Common myeloid progenitor, CD34-positive (primary cell): ENCODE results near the gene LGALS3BP.

Experiments used
- CTCF ChIA-PET: fragments of 350-600 bp; sonication (Branson Sonifier 250); formaldehyde crosslinking; loops from one replicate; lab custom pipeline; 2021; ENCODE audit warnings: antibody characterized with exemption; lab: Charles Lee
- POLR2A ChIA-PET: fragments of 350-600 bp; sonication (Branson Sonifier 250); formaldehyde crosslinking; loops from one replicate; lab custom pipeline; 2021; ENCODE audit warnings: antibody characterized with exemption; lab: Charles Lee
- DNase-seq, 3 donors: peaks; one replicate each; pipeline versions ENCODE4 v3.0.0 to v3.0.0-alpha.2; 2013
- H3K27ac ChIP-seq, 2 experiments: 1 replicate in 1 of 2; 2 replicates in 1 of 2; pipeline ENCODE4 v1.7.0; 2013; ENCODE audit warnings: inconsistent platforms in 2 of 2, low read length in 2 of 2, mild to moderate bottlenecking in 2 of 2, low read depth in 1 of 2, moderate library complexity in 1 of 2; ENCODE audit not compliant: severe bottlenecking in 2 of 2, insufficient read depth in 1 of 2, poor library complexity in 1 of 2
- H3K27me3 ChIP-seq, 5 experiments: replicated peaks in 2 of 5; 1 replicate in 3 of 5; 2 replicates in 2 of 5; pipeline versions ENCODE4 v1.6.1 to v1.7.0; 2013; ENCODE audit warnings: low read length in 4 of 5, mild to moderate bottlenecking in 2 of 5, moderate library complexity in 2 of 5, inconsistent platforms in 1 of 5; ENCODE audit not compliant: insufficient read depth in 5 of 5, control insufficient read depth in 4 of 5
- H3K36me3 ChIP-seq, 4 experiments: 1 replicate in 2 of 4; 2 replicates in 2 of 4; pipeline versions ENCODE4 v1.6.1 to v1.7.0; 2013; ENCODE audit warnings: low read length in 3 of 4, control low read depth in 1 of 4, mild to moderate bottlenecking in 1 of 4; ENCODE audit not compliant: control insufficient read depth in 4 of 4, insufficient read depth in 4 of 4
- H3K4me1 ChIP-seq, 4 experiments: 1 replicate in 3 of 4; 2 replicates in 1 of 4; pipeline versions ENCODE4 v1.6.1 to v1.7.1; 2013; ENCODE audit warnings: low read length in 3 of 4, mild to moderate bottlenecking in 3 of 4, control low read depth in 1 of 4, inconsistent platforms in 1 of 4, moderate library complexity in 1 of 4; ENCODE audit not compliant: control insufficient read depth in 4 of 4, insufficient read depth in 4 of 4; ENCODE audit errors: control extremely low read depth in 1 of 4
- H3K4me3 ChIP-seq, 7 experiments: 1 replicate in 4 of 7; 2 replicates in 3 of 7; pipeline versions ENCODE4 v1.5.1 to v1.7.0; 2013; ENCODE audit warnings: mild to moderate bottlenecking in 7 of 7, low read length in 6 of 7, moderate library complexity in 6 of 7, inconsistent platforms in 2 of 7, low read depth in 2 of 7, control low read depth in 1 of 7; ENCODE audit not compliant: insufficient read depth in 4 of 7, control insufficient read depth in 1 of 7; ENCODE audit errors: extremely low read depth in 1 of 7
- H3K9me3 ChIP-seq, 5 experiments: 1 replicate in 4 of 5; 2 replicates in 1 of 5; pipeline versions ENCODE4 v1.6.1 to v1.7.1; 2013; ENCODE audit warnings: low read length in 4 of 5, mild to moderate bottlenecking in 2 of 5, inconsistent platforms in 1 of 5, low read depth in 1 of 5, moderate library complexity in 1 of 5; ENCODE audit not compliant: control insufficient read depth in 4 of 5, insufficient read depth in 2 of 5; ENCODE audit errors: control extremely low read depth in 1 of 5
- WGBS: methylation state at CpG from one replicate; pipeline ENCODE4 v1.1.5; 2013; ENCODE audit not compliant: insufficient coverage; 5-methylcytosine and 5-hydroxymethylcytosine counted together

LGALS3BP gene

GRCh38 chr17:79020631-79021301 is 41.0 kb upstream of the LGALS3BP start:
- H3K9me3 ChIP-seq = peaks cover 0 to 2% (median 0%) of the 10 kb centered on the region in 5 experiments
- ChIA-PET POLR2A (interaction anchor here (0.5 to 0.6 kb wide), 2 partner anchors 20 to 233 kb away, joined by 3 to 8 read pairs; no protein-coding TSS in a partner anchor), CTCF (interaction anchor here (0.8 to 3.1 kb wide), 11 partner anchors 8 to 29 kb away, joined by 3 to 22 read pairs (median 3); no protein-coding TSS in a partner anchor)
- 90% methylated on average over 2 of the region's 2 CpGs for WGBS
- H3K36me3 ChIP-seq = no peaks in the 10 kb centered on the region
- DNase-seq = no peak
- no peak overlapping the region for H3K27ac ChIP-seq
- peaks cover 0 to 35% (median 24%) of the 10 kb centered on the region in 5 experiments for H3K27me3 ChIP-seq
- peaks cover 0 to 16% (median 13%) of the 10 kb centered on the region in 4 experiments for H3K4me1 ChIP-seq
- no peak overlapping the region for H3K4me3 ChIP-seq

- Histone ChIP-seq H3K36me3 (no peaks in the 10 kb centered on the region), H3K27me3 (peaks cover 0 to 27% (median 23%) of the 10 kb centered on the region in 5 experiments), H3K27ac (no peak overlapping the region), H3K4me1 (peaks cover 0 to 15% (median 12%) of the 10 kb centered on the region in 4 experiments), H3K9me3 (peaks cover 0 to 6% (median 0%) of the 10 kb centered on the region in 5 experiments), H3K4me3 (no peak overlapping the region)
- DNase-seq = peak; percentile 69 to 78 (median 76)
- 87% methylated on average over 16 of the region's 19 CpGs for WGBS
- ChIA-PET CTCF (interaction anchor here (0.8 to 3.1 kb wide), 9 partner anchors 9 to 28 kb away, joined by 3 to 16 read pairs (median 3); no protein-coding TSS in a partner anchor), POLR2A (interaction anchor here (0.5 to 0.6 kb wide), 2 partner anchors 21 to 234 kb away, joined by 3 to 8 read pairs; no protein-coding TSS in a partner anchor)
Observed at GRCh38 chr17:79019632-79020584, 40.2 kb upstream of the LGALS3BP start.

GRCh38 chr17:79019261-79019631 is 39.5 kb upstream of the LGALS3BP start:
- CTCF ChIA-PET = interaction anchor here (1.0 kb wide), 1 partner anchor 26 kb away, joined by 3 read pairs; no protein-coding TSS in a partner anchor
- peaks cover 0 to 20% (median 18%) of the 10 kb centered on the region in 5 experiments for H3K27me3 ChIP-seq
- peaks cover 0 to 8% (median 7%) of the 10 kb centered on the region in 4 experiments for H3K4me1 ChIP-seq
- H3K36me3 ChIP-seq = no peaks in the 10 kb centered on the region
- no peak overlapping the region for H3K27ac ChIP-seq
- POLR2A ChIA-PET = no interaction called here
- peaks cover 0 to 7% (median 0%) of the 10 kb centered on the region in 5 experiments for H3K9me3 ChIP-seq
- no peak for DNase-seq
- no CpG with 5 or more reads among the region's 2 CpGs for WGBS
- H3K4me3 ChIP-seq = no peak overlapping the region

- Histone ChIP-seq H3K27ac (no peak overlapping the region), H3K4me3 (no peak overlapping the region), H3K4me1 (no peaks in the 10 kb centered on the region), H3K27me3 (peaks cover 0 to 13% (median 11%) of the 10 kb centered on the region in 5 experiments), H3K9me3 (peaks cover 0 to 7% (median 0%) of the 10 kb centered on the region in 5 experiments), H3K36me3 (no peaks in the 10 kb centered on the region)
- ChIA-PET POLR2A (interaction anchor here (0.6 kb wide), 1 partner anchor 440 kb away, joined by 3 read pairs; no protein-coding TSS in a partner anchor), CTCF (interaction anchor here (1.3 kb wide), 2 partner anchors 10 to 42 kb away, joined by 3 to 4 read pairs; no protein-coding TSS in a partner anchor)
- WGBS = 100% methylated on average over 3 of the region's 3 CpGs
- no peak for DNase-seq
Observed at GRCh38 chr17:79018370-79018695, 38.6 kb upstream of the LGALS3BP start.

- WGBS = 94% methylated on average over 6 of the region's 6 CpGs
- Histone ChIP-seq H3K27ac (no peak overlapping the region), H3K4me3 (no peak overlapping the region), H3K27me3 (peaks cover 0 to 10% (median 7%) of the 10 kb centered on the region in 5 experiments), H3K4me1 (no peaks in the 10 kb centered on the region), H3K9me3 (peaks cover 0 to 7% (median 0%) of the 10 kb centered on the region in 5 experiments), H3K36me3 (no peaks in the 10 kb centered on the region)
- DNase-seq = no peak
- CTCF ChIA-PET = interaction anchor here (1.3 kb wide), 2 partner anchors 11 to 42 kb away, joined by 3 to 4 read pairs; no protein-coding TSS in a partner anchor
- POLR2A ChIA-PET = interaction anchor here (0.6 kb wide), 1 partner anchor 441 kb away, joined by 3 read pairs; no protein-coding TSS in a partner anchor
Observed at GRCh38 chr17:79017546-79018369, 38.0 kb upstream of the LGALS3BP start.

- Histone ChIP-seq H3K4me3 (no peak overlapping the region), H3K36me3 (no peaks in the 10 kb centered on the region), H3K27me3 (no peaks in the 10 kb centered on the region), H3K4me1 (peaks cover 5 to 9% (median 8%) of the 10 kb centered on the region in 4 experiments), H3K27ac (no peak overlapping the region), H3K9me3 (peaks cover 0 to 7% (median 0%) of the 10 kb centered on the region in 5 experiments)
- DNase-seq = no peak
- ChIA-PET CTCF (interaction anchor here (0.8 kb wide), 1 partner anchor 23 kb away, joined by 3 read pairs; no protein-coding TSS in a partner anchor), POLR2A (no interaction called here)
- 86% methylated on average over 2 of the region's 2 CpGs for WGBS
Observed at GRCh38 chr17:79014158-79014758, 34.5 kb upstream of the LGALS3BP start.
